K562 (cell line): ENCODE results near the gene KCP. TPM values are rescaled to one million over a fixed set of nuclear protein-coding genes. Genes with fewer than 3 reads are reported as not detected.

ENCODE experiments used
- ADNP ChIP-seq: fragments of 200-800 bp; sonication (Bioruptor generic); IDR thresholded peaks from 2 replicates; pipeline ENCODE4 v1.6.1; 2016; ENCODE audit warnings: missing genetic modification characterization, missing compliant biosample characterization
- ARID1B ChIP-seq: fragments of 450-650 bp; IDR thresholded peaks from 2 replicates; pipeline ENCODE4 v1.6.1; 2016; ENCODE audit warnings: antibody characterized with exemption, mild to moderate bottlenecking, inconsistent platforms
- ATF1 ChIP-seq, 2 experiments: fragments of 450-650 bp in 1 of 2; IDR thresholded peaks; 2 replicates each; pipeline ENCODE4 v1.6.1; 2016; ENCODE audit warnings: missing compliant biosample characterization in 1 of 2, missing genetic modification characterization in 1 of 2
- FOXA3 ChIP-seq, 2 experiments: fragments of 450-650 bp in 1 of 2; sonication (generic) in 1 of 2; formaldehyde crosslinking; IDR thresholded peaks in 1 of 2; conservative IDR thresholded peaks in 1 of 2; 2 replicates each; pipeline versions ENCODE4 v1.4.0 to v1.8.0; 2020 to 2022; ENCODE audit warnings: mild to moderate bottlenecking in 2 of 2, missing genetic modification reagents in 1 of 2
- MCM3 ChIP-seq: fragments of 450-650 bp; IDR thresholded peaks from 2 replicates; pipeline ENCODE4 v1.6.1; 2016
- MECOM ChIP-seq: fragments of 250-450 bp; sonication (Bioruptor Pico); IDR thresholded peaks from 2 replicates; pipeline ENCODE4 v1.8.0; 2022; ENCODE audit warnings: inconsistent platforms
- MTA3 ChIP-seq: fragments of 450-650 bp; formaldehyde crosslinking; IDR thresholded peaks from 2 replicates; pipeline ENCODE4 v1.6.1; 2017; ENCODE audit warnings: mild to moderate bottlenecking, borderline replicate concordance
- POLR3A ChIP-seq: IDR thresholded peaks from 2 replicates; pipeline ENCODE4 v1.6.1; 2011; ENCODE audit warnings: borderline replicate concordance, mild to moderate bottlenecking, moderate library complexity; ENCODE audit not compliant: insufficient read length, insufficient read depth; ENCODE audit errors: extremely low read depth
- TAL1 ChIP-seq: fragments of 450-650 bp; IDR thresholded peaks from 2 replicates; pipeline ENCODE4 v1.6.1; 2016; ENCODE audit warnings: mild to moderate bottlenecking
- polyA plus RNA-seq, 8 experiments: library from polyadenylated mRNA; depleted of rRNA in 4 of 8; stranded (reverse) in 5 of 8; unstranded in 3 of 8; fragments of >200 nt; fragmentation: Nextera tagmentation in 2 of 8; fragmentation: Illumina TruSeq in 1 of 8; extraction: Ambion mirVana in 2 of 8; extraction: Trizol in 1 of 8; gene quantifications; 2 replicates each; pipeline versions ENCODE4 v1.2.1 to v1.2.3, GENCODE V29; 2011 to 2014; ENCODE audit warnings: inconsistent platforms in 1 of 8, missing spikeins in 1 of 8
- total RNA-seq, 7 experiments: library from RNA; depleted of rRNA in 6 of 7; stranded (reverse); fragments of >200 nt in 6 of 7; fragmentation: Illumina TruSeq in 2 of 7; extraction: Trizol in 2 of 7; gene quantifications; 2 replicates each; pipeline versions ENCODE4 v1.2.1 to v1.2.3, GENCODE V29; 2011 to 2021; ENCODE audit warnings: low replicate concordance in 1 of 7
- TF ChIP-seq, protein P1 (sequence below): fragments of 250-450 bp; sonication (Bioruptor Pico); IDR thresholded peaks from 2 replicates; pipeline ENCODE4 v1.5.1; 2021; ENCODE audit warnings: mild to moderate bottlenecking
- TF ChIP-seq, protein P2 (sequence below): IDR thresholded peaks from 2 replicates; pipeline ENCODE4 v1.6.1; 2014; ENCODE audit warnings: antibody characterized with exemption

The KCP gene
- total and polyA plus RNA-seq, 9 of the 15 experiments (the other 6 are each of a cell fraction or from before 2014, with no cell fraction given): 0.06 to 0.17 (median 0.12) TPM; not detected in 3

DNA sequence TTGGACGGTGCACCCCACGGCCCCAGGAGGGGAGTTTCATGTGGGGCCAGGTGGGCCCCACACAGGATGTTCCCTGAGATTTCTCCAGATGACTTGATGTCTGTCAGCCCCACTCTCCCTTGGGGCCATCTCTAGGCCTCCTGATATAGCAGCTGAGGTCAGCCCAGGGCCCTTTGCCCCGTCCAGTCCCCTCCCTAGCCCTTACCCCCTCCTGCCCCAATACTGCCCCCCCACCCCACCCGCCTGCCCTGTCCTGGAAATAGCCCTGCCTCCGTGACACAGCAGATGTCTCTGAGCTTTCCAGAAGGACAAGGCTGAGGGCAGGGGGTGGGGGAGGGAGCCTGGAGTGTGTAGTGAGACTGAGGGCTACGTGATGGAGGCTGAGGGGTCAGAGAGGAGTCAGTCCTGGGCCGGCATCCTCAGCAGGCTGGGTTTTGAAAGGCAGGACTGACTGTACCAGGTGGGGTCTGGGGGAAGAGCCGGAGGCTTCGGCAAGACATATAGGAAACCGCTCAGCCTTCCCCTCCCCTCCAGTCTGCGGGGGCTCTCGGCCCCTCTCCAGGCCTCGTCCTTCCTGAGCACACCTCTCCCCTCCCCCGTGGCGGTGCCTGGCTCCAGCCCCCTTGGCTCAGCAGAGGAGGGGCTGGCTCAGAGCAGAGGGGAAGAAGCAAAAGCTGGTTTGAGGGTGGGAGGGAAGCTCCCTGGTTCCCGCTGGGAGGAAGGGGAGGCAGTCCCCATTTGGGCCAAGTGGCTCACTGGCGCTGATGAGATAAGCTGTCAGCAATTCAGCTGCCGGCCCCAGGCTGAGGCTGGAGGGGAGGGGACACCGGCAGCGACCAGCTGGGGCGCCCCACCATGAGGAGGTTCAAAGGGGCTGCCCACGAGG lies 78.3 kb downstream of the KCP start (continued):
- TF ChIP-seq, protein P1, sequence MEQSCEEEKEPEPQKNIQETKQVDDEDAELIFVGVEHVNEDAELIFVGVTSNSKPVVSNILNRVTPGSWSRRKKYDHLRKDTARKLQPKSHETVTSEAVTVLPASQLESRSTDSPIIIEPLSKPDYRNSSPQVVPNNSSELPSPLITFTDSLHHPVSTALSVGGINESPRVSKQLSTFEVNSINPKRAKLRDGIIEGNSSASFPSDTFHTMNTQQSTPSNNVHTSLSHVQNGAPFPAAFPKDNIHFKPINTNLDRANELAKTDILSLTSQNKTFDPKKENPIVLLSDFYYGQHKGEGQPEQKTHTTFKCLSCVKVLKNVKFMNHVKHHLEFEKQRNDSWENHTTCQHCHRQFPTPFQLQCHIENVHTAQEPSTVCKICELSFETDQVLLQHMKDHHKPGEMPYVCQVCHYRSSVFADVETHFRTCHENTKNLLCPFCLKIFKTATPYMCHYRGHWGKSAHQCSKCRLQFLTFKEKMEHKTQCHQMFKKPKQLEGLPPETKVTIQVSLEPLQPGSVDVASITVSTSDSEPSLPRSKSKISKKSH: no peak
- no peak for TF ChIP-seq ATF1 (CRISPR knock-in tag; IDR thresholded peaks at IDR 0.05)
- peak; percentile 58 for TF ChIP-seq ATF1 (tag; IDR thresholded peaks at IDR 0.05)
- TF ChIP-seq TAL1: peak; percentile 34; the same call in 1 of the 2 replicates
- TF ChIP-seq, protein P2, sequence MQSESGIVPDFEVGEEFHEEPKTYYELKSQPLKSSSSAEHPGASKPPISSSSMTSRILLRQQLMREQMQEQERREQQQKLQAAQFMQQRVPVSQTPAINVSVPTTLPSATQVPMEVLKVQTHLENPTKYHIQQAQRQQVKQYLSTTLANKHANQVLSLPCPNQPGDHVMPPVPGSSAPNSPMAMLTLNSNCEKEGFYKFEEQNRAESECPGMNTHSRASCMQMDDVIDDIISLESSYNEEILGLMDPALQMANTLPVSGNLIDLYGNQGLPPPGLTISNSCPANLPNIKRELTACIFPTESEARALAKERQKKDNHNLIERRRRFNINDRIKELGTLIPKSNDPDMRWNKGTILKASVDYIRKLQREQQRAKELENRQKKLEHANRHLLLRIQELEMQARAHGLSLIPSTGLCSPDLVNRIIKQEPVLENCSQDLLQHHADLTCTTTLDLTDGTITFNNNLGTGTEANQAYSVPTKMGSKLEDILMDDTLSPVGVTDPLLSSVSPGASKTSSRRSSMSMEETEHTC: no peak
- TF ChIP-seq POLR3A: no peak
- no peak for TF ChIP-seq ADNP (tag)
- 0 out of 2 replicates have a peak, but pooled peaks have one; percentile 44 for TF ChIP-seq MECOM (CRISPR knock-in tag)
- no peak for TF ChIP-seq MCM3
- no peak for TF ChIP-seq FOXA3 (CRISPR knock-in tag; conservative IDR thresholded peaks at IDR 0.05 in 1 of 2, IDR thresholded peaks at IDR 0.05 in 1 of 2)
- TF ChIP-seq ARID1B: peak; percentile 87
- peak; percentile 82 for TF ChIP-seq MTA3
